ENCODE measurements around the gene PTPRE.

Gene PTPRE

GRCh38 chr10:127971963-127972615 is 65.2 kb downstream of the PTPRE start:
- Histone ChIP-seq H3K27me3 (ENCODE audit: low read depth, low read length) (no peaks in the 10 kb centered on the region), H4K20me1 (ENCODE audit: insufficient read depth, low read length) (no peaks in the 10 kb centered on the region), H3K9me3 (ENCODE audit: insufficient read depth, low read length) (no peaks in the 10 kb centered on the region), H3K79me2 (ENCODE audit: low read length) (no peaks in the 10 kb centered on the region), H3K27ac (ENCODE audit: low read length) (no peak overlapping the region), H3K4me1 (ENCODE audit: low read length) (no peaks in the 10 kb centered on the region), H3K4me2 (ENCODE audit: low read length) (no peak overlapping the region), H2AFZ (ENCODE audit: low read depth, low read length) (no peak overlapping the region), H3K36me3 (replicated peaks; ENCODE audit: low read depth, low read length) (no peaks in the 10 kb centered on the region), H3K9ac (ENCODE audit: low read length) (no peak overlapping the region), H3K4me3 (ENCODE audit: low read length) (no peak overlapping the region)
- TF ChIP-seq, protein P1, sequence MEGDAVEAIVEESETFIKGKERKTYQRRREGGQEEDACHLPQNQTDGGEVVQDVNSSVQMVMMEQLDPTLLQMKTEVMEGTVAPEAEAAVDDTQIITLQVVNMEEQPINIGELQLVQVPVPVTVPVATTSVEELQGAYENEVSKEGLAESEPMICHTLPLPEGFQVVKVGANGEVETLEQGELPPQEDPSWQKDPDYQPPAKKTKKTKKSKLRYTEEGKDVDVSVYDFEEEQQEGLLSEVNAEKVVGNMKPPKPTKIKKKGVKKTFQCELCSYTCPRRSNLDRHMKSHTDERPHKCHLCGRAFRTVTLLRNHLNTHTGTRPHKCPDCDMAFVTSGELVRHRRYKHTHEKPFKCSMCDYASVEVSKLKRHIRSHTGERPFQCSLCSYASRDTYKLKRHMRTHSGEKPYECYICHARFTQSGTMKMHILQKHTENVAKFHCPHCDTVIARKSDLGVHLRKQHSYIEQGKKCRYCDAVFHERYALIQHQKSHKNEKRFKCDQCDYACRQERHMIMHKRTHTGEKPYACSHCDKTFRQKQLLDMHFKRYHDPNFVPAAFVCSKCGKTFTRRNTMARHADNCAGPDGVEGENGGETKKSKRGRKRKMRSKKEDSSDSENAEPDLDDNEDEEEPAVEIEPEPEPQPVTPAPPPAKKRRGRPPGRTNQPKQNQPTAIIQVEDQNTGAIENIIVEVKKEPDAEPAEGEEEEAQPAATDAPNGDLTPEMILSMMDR (IDR thresholded peaks at IDR 0.05; ENCODE audit: low read depth, low read length), result no peak
- no peak for TF ChIP-seq EZH2phosphoT487 (IDR thresholded peaks at IDR 0.05; ENCODE audit: low read depth)

DNA sequence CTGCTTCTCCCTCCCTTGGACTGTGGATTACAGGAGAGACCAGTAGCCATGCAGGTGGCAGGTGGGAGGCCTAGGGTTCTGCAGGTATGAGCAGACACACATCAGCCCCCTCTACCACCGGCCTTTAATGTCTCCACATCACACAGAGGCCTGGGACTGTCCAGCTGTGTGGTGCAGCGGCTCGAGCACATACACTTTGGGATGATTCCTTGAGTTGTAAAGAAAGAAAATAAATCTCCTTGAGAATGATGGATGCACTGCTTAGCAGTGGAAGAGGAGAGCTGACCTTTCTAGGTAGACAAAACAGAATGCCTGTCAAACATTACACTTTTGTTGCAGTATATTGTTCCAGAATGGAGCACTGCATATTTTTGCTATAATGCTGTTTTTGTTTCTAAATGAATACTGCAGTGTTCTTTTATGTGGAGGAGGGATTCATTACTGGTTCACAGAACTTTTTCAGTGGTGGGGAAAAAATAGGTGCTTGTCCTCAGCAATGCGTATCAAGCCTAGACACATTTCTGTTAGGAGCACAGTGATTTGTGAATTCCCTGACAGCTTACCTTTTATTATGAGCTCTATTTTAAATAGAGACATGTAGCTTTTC is 66.0 kb downstream of the PTPRE start:
- Histone ChIP-seq H2AFZ (ENCODE audit: low read depth, low read length) (no peak overlapping the region), H3K9ac (ENCODE audit: low read length) (no peak overlapping the region), H3K4me2 (ENCODE audit: low read length) (no peak overlapping the region), H3K36me3 (replicated peaks; ENCODE audit: low read depth, low read length) (no peaks in the 10 kb centered on the region), H3K27ac (ENCODE audit: low read length) (no peak overlapping the region), H4K20me1 (ENCODE audit: insufficient read depth, low read length) (no peaks in the 10 kb centered on the region), H3K4me1 (ENCODE audit: low read length) (no peaks in the 10 kb centered on the region), H3K27me3 (ENCODE audit: low read depth, low read length) (no peaks in the 10 kb centered on the region), H3K4me3 (ENCODE audit: low read length) (no peak overlapping the region), H3K9me3 (ENCODE audit: insufficient read depth, low read length) (no peaks in the 10 kb centered on the region), H3K79me2 (ENCODE audit: low read length) (no peaks in the 10 kb centered on the region)
- TF ChIP-seq, protein P1 (IDR thresholded peaks at IDR 0.05; ENCODE audit: low read depth, low read length), result no peak
- TF ChIP-seq EZH2phosphoT487 (IDR thresholded peaks at IDR 0.05; ENCODE audit: low read depth), result no peak

GRCh38 chr10:127973791-127974311 is 66.9 kb downstream of the PTPRE start:
- Histone ChIP-seq H3K9ac (ENCODE audit: low read length) (no peak overlapping the region), H4K20me1 (ENCODE audit: insufficient read depth, low read length) (no peaks in the 10 kb centered on the region), H3K4me3 (ENCODE audit: low read length) (no peak overlapping the region), H3K79me2 (ENCODE audit: low read length) (no peaks in the 10 kb centered on the region), H3K27ac (ENCODE audit: low read length) (no peak overlapping the region), H3K27me3 (ENCODE audit: low read depth, low read length) (no peaks in the 10 kb centered on the region), H3K4me1 (ENCODE audit: low read length) (no peaks in the 10 kb centered on the region), H2AFZ (ENCODE audit: low read depth, low read length) (no peak overlapping the region), H3K36me3 (replicated peaks; ENCODE audit: low read depth, low read length) (no peaks in the 10 kb centered on the region), H3K4me2 (ENCODE audit: low read length) (no peak overlapping the region), H3K9me3 (ENCODE audit: insufficient read depth, low read length) (no peaks in the 10 kb centered on the region)
- no peak for TF ChIP-seq EZH2phosphoT487 (IDR thresholded peaks at IDR 0.05; ENCODE audit: low read depth)
- TF ChIP-seq, protein P1 (IDR thresholded peaks at IDR 0.05; ENCODE audit: low read depth, low read length), result no peak

GRCh38 chr10:127974911-127975310 is 68.0 kb downstream of the PTPRE start:
- Histone ChIP-seq H2AFZ (ENCODE audit: low read depth, low read length) (no peak overlapping the region), H3K27ac (ENCODE audit: low read length) (no peak overlapping the region), H3K4me1 (ENCODE audit: low read length) (no peaks in the 10 kb centered on the region), H3K4me2 (ENCODE audit: low read length) (no peak overlapping the region), H4K20me1 (ENCODE audit: insufficient read depth, low read length) (no peaks in the 10 kb centered on the region), H3K4me3 (ENCODE audit: low read length) (no peak overlapping the region), H3K36me3 (replicated peaks; ENCODE audit: low read depth, low read length) (no peaks in the 10 kb centered on the region), H3K9me3 (ENCODE audit: insufficient read depth, low read length) (no peaks in the 10 kb centered on the region), H3K9ac (ENCODE audit: low read length) (no peak overlapping the region), H3K79me2 (ENCODE audit: low read length) (no peaks in the 10 kb centered on the region), H3K27me3 (ENCODE audit: low read depth, low read length) (no peaks in the 10 kb centered on the region)
- TF ChIP-seq EZH2phosphoT487 (IDR thresholded peaks at IDR 0.05; ENCODE audit: low read depth), result no peak
- TF ChIP-seq, protein P1 (IDR thresholded peaks at IDR 0.05; ENCODE audit: low read depth, low read length), result no peak
